Esophagus squamous epithelium (tissue), 4 donors: ENCODE results near the gene GALNT2.

Source experiments
- CTCF ChIP-seq, 6 experiments: fragments of 450-650 bp in 4 of 6; fragments of 200-600 bp in 2 of 6; sonication (generic) in 2 of 6; IDR thresholded peaks; one replicate each; pipeline ENCODE4 v1.5.1; 2016 to 2019; ENCODE audit warnings: antibody characterized with exemption in 6 of 6, mild to moderate bottlenecking in 4 of 6, moderate library complexity in 4 of 6
- POLR2A ChIP-seq, 4 donors: fragments of 450-650 bp; IDR thresholded peaks; one replicate each; pipeline ENCODE4 v1.6.1; 2017; ENCODE audit warnings: antibody characterized with exemption in 4 of 4, mild to moderate bottlenecking in 4 of 4, moderate library complexity in 3 of 4

DNA sequence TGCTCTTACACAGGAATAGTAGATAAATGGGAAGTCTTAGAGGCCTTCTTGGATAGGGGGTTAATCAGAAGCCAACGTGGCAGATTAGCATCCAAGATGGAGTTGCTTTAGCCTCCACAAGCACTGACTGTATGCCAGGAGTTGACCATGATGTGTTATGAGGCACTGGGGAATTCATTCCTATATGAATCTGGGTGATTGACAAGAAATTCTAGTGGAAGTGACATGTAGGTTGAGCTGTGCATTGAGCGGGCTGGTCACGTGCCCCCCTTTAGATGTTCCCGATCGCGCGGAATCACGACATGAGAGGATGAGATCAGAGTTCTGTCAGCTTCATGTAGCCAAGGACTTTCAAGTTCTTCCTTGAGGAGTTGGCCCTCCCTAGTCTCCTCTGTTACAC is 31.7 kb downstream of the GALNT2 start:
- TF ChIP-seq POLR2A (IDR thresholded peaks at IDR 0.05), result no peak
- TF ChIP-seq CTCF (IDR thresholded peaks at IDR 0.05), result no peak
